Left lung (tissue), 10 donors: ENCODE data around the gene PNLDC1. TPM values are rescaled to one million over a fixed set of nuclear protein-coding genes. Genes with fewer than 3 reads are reported as not detected.

ENCODE experiments used
- ATAC-seq: fragments of 200-7000 bp; cut with Tn5 transposase; one replicate; pipeline ENCODE4 v1.9.1; 2020; ENCODE audit warnings: moderate library complexity
- DNase-seq, 4 donors: peaks; one replicate each; pipeline ENCODE4 v3.0.0-alpha.2; 2013 to 2020
- H3K27ac ChIP-seq, 2 donors: fragments of 200-600 bp; sonication (generic) in 1 of 2; one replicate each; pipeline versions ENCODE4 v1.5.0 to v1.8.0; 2020 to 2021
- H3K27me3 ChIP-seq, 2 donors: fragments of 200-600 bp; sonication (generic) in 1 of 2; one replicate each; pipeline versions ENCODE4 v1.5.0 to v1.8.0; 2020 to 2021
- H3K36me3 ChIP-seq, 2 donors: fragments of 200-600 bp; sonication (generic) in 1 of 2; one replicate each; pipeline versions ENCODE4 v1.5.0 to v1.8.0; 2020 to 2021
- H3K4me1 ChIP-seq, 2 donors: fragments of 200-600 bp; one replicate each; pipeline ENCODE4 v1.8.0; 2021
- H3K4me3 ChIP-seq, 2 donors: fragments of 200-600 bp; sonication (generic) in 1 of 2; one replicate each; pipeline versions ENCODE4 v1.5.0 to v1.8.0; 2020 to 2021; ENCODE audit warnings: mild to moderate bottlenecking in 1 of 2
- H3K9me3 ChIP-seq, 2 donors: fragments of 200-600 bp; sonication (generic) in 1 of 2; one replicate each; pipeline versions ENCODE4 v1.5.0 to v1.8.0; 2020 to 2021
- intact Hi-C, 2 donors: fragments of 100-400 bp; cut with DNase I; formaldehyde crosslinking; loops; one replicate each; pipeline versions ENCODE4 v1.11.2 to v1.14.2; 2022
- polyA plus RNA-seq, 6 donors: library from polyadenylated mRNA; unstranded; fragments of 120-200 nt; gene quantifications; one replicate each; pipeline ENCODE4 v1.2.1, GENCODE V29; 2013; ENCODE audit not compliant: insufficient read length in 6 of 6
- total RNA-seq, 2 donors: library from RNA; stranded (reverse); fragmentation: NEBNext Ultra II Directional; extraction: Animal tissue kit (Norgen Biotek cat#: 25700); gene quantifications; one replicate each; pipeline ENCODE4 v1.2.1, GENCODE V29; 2021
- TF ChIP-seq, protein P1 (sequence below), 2 donors: fragments of 200-600 bp; sonication (generic) in 1 of 2; IDR thresholded peaks; one replicate each; pipeline versions ENCODE4 v1.5.0 to v1.8.0; 2021; ENCODE audit warnings: antibody characterized with exemption in 2 of 2
- donor health status: DM: no; HTN: yes; CAD: no.
- donor health status: DM: no; HTN: no; CAD: no.

The PNLDC1 gene
- total and polyA plus RNA-seq, 8 donors: 0.09 to 0.50 (median 0.20) TPM

DNA sequence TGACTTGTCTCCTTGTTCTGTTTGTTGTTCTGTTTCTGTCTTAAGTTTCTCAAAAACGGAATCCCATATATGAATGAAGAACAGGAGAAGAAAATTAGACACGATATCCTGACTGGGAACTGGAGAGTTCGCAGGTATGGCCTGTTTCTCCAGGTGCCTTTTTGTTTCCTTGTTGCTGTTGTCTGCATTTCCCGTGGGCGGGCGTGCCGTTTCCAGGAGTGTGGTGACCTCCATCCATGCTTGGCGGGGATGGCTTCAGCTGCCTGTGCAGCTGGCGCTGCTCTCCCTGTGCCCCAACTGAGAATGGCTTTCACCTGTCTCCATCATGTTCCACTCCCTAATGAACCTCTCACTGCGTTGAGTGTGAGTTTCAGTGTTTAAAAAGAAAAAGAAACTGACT, 4.4 kb downstream of the PNLDC1 start:
- no peak overlapping the region for H3K27ac ChIP-seq
- ATAC-seq: no peak
- H3K9me3 ChIP-seq: no peaks in the 10 kb centered on the region
- H3K27me3 ChIP-seq: no peaks in the 10 kb centered on the region
- DNase-seq: no peak
- TF ChIP-seq, protein P1, sequence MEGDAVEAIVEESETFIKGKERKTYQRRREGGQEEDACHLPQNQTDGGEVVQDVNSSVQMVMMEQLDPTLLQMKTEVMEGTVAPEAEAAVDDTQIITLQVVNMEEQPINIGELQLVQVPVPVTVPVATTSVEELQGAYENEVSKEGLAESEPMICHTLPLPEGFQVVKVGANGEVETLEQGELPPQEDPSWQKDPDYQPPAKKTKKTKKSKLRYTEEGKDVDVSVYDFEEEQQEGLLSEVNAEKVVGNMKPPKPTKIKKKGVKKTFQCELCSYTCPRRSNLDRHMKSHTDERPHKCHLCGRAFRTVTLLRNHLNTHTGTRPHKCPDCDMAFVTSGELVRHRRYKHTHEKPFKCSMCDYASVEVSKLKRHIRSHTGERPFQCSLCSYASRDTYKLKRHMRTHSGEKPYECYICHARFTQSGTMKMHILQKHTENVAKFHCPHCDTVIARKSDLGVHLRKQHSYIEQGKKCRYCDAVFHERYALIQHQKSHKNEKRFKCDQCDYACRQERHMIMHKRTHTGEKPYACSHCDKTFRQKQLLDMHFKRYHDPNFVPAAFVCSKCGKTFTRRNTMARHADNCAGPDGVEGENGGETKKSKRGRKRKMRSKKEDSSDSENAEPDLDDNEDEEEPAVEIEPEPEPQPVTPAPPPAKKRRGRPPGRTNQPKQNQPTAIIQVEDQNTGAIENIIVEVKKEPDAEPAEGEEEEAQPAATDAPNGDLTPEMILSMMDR (IDR thresholded peaks at IDR 0.05): no peak
- no peak overlapping the region for H3K4me3 ChIP-seq
- H3K36me3 ChIP-seq: peaks cover 0 to 7% of the 10 kb centered on the region in 2 donors
- H3K4me1 ChIP-seq: peaks cover 7 to 10% of the 10 kb centered on the region in 2 donors
- intact Hi-C loops: no loop called here

DNA sequence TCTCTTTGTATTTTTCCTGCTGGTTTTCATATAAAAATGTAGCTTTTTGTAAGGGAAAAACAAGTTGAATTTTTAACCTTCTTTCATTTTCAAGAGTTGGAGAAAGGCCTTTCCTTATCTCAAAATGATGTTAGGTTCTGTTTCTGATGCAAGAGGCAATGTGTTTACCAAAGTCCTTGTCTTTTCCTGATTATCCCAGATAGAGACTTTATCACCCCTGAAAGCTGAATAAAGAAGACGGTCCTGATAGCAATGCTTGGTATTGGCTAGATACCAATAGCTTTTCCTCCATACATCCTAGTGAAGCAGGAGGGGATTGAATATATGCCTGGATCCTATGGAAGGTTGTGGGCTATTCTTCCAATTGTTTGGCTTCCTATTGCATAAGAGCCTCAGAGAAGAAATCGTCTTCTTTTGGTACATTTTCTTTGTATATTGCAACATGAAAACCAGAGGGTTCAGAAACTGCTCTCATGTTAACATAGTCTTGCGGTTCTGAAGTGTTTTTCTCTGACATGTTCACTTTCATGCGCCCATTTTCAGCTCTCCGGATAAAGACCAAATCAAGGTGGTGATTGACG, 5.5 kb downstream of the PNLDC1 start:
- ATAC-seq: no peak
- no peak for DNase-seq
- Histone ChIP-seq H3K27ac (no peak overlapping the region), H3K27me3 (no peaks in the 10 kb centered on the region), H3K4me3 (no peak overlapping the region), H3K9me3 (no peaks in the 10 kb centered on the region), H3K4me1 (peaks cover 7 to 10% of the 10 kb centered on the region in 2 donors), H3K36me3 (no peaks in the 10 kb centered on the region)
- intact Hi-C loops: no loop called here
- TF ChIP-seq, protein P1 (IDR thresholded peaks at IDR 0.05): no peak

DNA sequence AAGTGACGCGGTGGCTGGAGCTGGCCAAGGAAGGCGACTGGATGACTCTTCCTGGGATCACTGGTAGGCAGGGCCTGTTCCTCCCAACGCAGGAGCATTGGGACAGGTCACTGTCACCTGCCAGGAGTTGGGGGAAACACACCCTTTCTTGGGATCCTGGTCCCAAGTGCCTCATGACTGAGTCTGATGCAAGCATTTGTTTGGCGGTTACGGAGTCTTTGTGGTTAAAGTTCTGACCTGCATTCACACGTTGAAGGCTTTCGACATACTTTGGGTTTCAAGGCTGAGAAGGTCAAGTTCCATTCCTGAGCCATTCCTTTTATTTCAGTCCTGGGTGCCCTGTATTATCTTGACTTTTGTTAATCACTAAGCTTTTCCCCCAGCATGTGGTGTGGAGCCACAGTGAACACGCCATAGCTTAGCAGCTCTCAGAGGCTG, 6.0 kb downstream of the PNLDC1 start:
- no peak for DNase-seq
- Histone ChIP-seq H3K27ac (no peak overlapping the region), H3K27me3 (no peaks in the 10 kb centered on the region), H3K36me3 (no peaks in the 10 kb centered on the region), H3K4me3 (no peak overlapping the region), H3K4me1 (peaks cover 7 to 10% of the 10 kb centered on the region in 2 donors), H3K9me3 (no peaks in the 10 kb centered on the region)
- TF ChIP-seq, protein P1 (IDR thresholded peaks at IDR 0.05): no peak
- ATAC-seq: no peak
- intact Hi-C loops: no loop called here

DNA sequence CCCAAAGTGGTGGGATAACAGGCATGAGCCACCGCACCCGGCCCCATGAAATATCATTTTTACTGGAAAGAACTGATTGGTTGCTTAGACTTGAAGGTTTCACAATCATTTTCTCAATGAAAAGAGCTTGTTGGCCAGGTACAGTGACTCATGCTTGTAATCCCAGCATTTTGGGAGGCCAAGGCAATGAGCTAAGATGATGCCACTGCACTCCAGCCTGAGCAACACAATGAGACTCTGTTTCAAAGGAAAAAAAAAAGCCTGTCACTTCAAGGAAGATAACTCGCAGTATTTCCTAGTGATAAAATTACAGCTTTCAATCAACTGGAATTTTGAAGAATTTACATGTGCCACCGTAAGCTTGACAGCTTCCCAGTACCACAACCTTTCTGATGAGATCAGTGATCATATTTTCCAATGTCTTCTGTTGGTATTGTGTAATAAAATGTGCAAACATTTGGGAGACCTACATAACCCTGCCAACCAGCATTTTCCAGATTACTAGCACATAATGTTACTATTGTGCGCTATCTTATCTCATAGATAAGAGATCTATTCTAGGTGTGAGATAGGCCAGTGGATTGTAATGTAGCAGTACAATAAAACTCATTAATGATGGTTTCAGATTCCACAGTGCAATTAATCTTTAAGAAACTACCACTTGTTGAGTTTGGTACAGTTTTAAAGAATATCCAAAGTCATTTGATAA, 7.2 kb downstream of the PNLDC1 start:
- intact Hi-C loops: no loop called here
- H3K27ac ChIP-seq: no peak overlapping the region
- ATAC-seq: no peak
- no peaks in the 10 kb centered on the region for H3K9me3 ChIP-seq
- H3K4me3 ChIP-seq: no peak overlapping the region
- H3K36me3 ChIP-seq: no peaks in the 10 kb centered on the region
- TF ChIP-seq, protein P1 (IDR thresholded peaks at IDR 0.05): no peak
- H3K4me1 ChIP-seq: peaks cover 2 to 6% of the 10 kb centered on the region in 2 donors
- no peaks in the 10 kb centered on the region for H3K27me3 ChIP-seq
- DNase-seq: no peak

DNA sequence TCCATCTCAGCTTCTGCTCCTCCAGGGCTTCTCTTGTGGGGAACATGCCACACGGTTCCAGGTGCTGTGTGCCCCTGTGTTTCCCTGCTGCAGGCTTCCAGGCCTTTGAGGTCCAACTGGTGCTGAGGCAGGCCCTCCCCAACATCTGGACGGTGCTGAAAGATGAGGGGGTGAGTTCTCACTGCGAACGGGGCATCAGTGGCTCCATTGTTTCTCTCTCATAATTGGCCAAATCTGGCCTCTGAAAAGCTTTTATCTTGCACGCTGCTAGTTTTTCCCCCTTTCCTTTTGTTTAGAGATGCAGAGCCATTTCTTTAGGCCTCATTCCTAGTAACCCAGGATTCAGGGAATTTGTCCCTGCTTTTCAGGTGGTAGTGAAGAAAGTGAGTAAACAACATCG, 8.6 kb downstream of the PNLDC1 start:
- Histone ChIP-seq H3K4me3 (no peak overlapping the region), H3K27ac (no peak overlapping the region), H3K9me3 (no peaks in the 10 kb centered on the region), H3K27me3 (no peaks in the 10 kb centered on the region), H3K4me1 (no peaks in the 10 kb centered on the region), H3K36me3 (no peaks in the 10 kb centered on the region)
- TF ChIP-seq, protein P1 (IDR thresholded peaks at IDR 0.05): no peak
- DNase-seq: no peak
- intact Hi-C loops: no loop called here
- no peak for ATAC-seq
